ENCODE data around the gene TET3.
"Not testable (repeated sequence)": the region's sequence is repeated elsewhere in the genome, so short reads cannot be mapped to it uniquely, and the experiment has no call there.

The TET3 gene

GRCh38 chr2:73984203-73984921 is at the start of gene TET3:
Gene TET3, plus strand, starts transcription at chr2:73984910. Its CDS starts 1,494 bp downstream, at chr2:73986404.
- peak; percentile 48 for DNase-seq

GRCh38 chr2:73935641-73936040 is 49.1 kb upstream of the TET3 start:
- no peak for DNase-seq

GRCh38 chr2:73937103-73937885 is 47.4 kb upstream of the TET3 start:
- DNase-seq: no peak

- DNase-seq: no peak
These were observed 46.8 kb upstream of the TET3 start for GRCh38 chr2:73937899-73938298.

GRCh38 chr2:73938718-73939352 is 45.9 kb upstream of the TET3 start:
- DNase-seq: no peak

GRCh38 chr2:73939419-73939818 is 45.3 kb upstream of the TET3 start:
- DNase-seq: no peak

GRCh38 chr2:73940066-73940465 is 44.6 kb upstream of the TET3 start:
- DNase-seq: not testable (repeated sequence)

- DNase-seq: no peak
These were observed 42.0 kb upstream of the TET3 start for GRCh38 chr2:73942664-73943063.

- no peak for DNase-seq
These were observed 40.0 kb upstream of the TET3 start for GRCh38 chr2:73944714-73945113.

GRCh38 chr2:73946215-73946614 is 38.5 kb upstream of the TET3 start:
- DNase-seq: no peak

GRCh38 chr2:73946666-73947065 is 38.0 kb upstream of the TET3 start:
- DNase-seq: no peak

GRCh38 chr2:73947412-73948018 is 37.2 kb upstream of the TET3 start:
- no peak for DNase-seq

- DNase-seq: no peak
These were observed 34.9 kb upstream of the TET3 start for GRCh38 chr2:73949802-73950201.

GRCh38 chr2:73952499-73953446 is 31.9 kb upstream of the TET3 start:
- DNase-seq: no peak

- DNase-seq: no peak
These were observed 28.4 kb upstream of the TET3 start for GRCh38 chr2:73956218-73956865.

GRCh38 chr2:73961274-73961673 is 23.4 kb upstream of the TET3 start:
- DNase-seq: no peak

GRCh38 chr2:73961823-73962615 is 22.7 kb upstream of the TET3 start:
- DNase-seq: no peak

GRCh38 chr2:73962798-73963197 is 21.9 kb upstream of the TET3 start:
- DNase-seq: no peak

GRCh38 chr2:73963385-73964120 is 21.2 kb upstream of the TET3 start:
- no peak for DNase-seq

GRCh38 chr2:73964223-73964622 is 20.5 kb upstream of the TET3 start:
- DNase-seq: no peak
